Myocyte (in vitro differentiated cells): ENCODE results near the gene ANGPTL8. TPM values are rescaled to one million over a fixed set of nuclear protein-coding genes. Genes with fewer than 3 reads are reported as not detected.

ENCODE experiments used
- DNase-seq: peaks from one replicate; pipeline ENCODE4 v3.0.0-alpha.2; 2012; ENCODE audit warnings: low read depth
- polyA plus RNA-seq: library from polyadenylated mRNA; unstranded; fragments of >200 nt; gene quantifications from one replicate; pipeline ENCODE4 v1.2.1, GENCODE V29; 2012; ENCODE audit warnings: missing spikeins
- total RNA-seq: library from RNA; depleted of rRNA; stranded (reverse); fragments of >200 nt; gene quantifications from 2 replicates; pipeline ENCODE4 v1.2.3, GENCODE V29; 2014

ANGPTL8 gene
- not detected in 2 replicates for total RNA-seq
- polyA plus RNA-seq = 0.32 TPM

DNA sequence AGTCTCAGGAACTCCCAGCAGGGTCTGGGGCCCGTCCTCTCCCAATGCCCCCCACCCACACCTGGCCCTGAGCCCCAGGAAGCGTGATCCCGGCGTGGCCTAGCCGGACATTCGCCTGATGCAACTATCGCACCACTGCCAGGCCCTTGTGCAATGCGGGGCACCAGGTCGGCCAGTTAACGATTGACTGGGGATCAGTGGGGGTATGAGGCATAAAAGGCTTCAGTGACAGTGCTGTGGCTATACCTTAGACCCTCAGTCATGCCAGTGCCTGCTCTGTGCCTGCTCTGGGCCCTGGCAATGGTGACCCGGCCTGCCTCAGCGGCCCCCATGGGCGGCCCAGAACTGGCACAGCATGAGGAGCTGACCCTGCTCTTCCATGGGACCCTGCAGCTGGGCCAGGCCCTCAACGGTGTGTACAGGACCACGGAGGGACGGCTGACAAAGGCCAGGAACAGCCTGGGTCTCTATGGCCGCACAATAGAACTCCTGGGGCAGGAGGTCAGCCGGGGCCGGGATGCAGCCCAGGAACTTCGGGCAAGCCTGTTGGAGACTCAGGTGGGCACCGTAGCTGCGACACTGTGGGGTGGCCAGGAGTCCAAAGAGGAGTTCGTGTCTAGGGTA lies at the start of gene ANGPTL8:
Gene ANGPTL8, plus strand, starts transcription at position 243 of the 624 bp plus-strand sequence. Its CDS starts 19 bp downstream, at position 262.
- no peak for DNase-seq

DNA sequence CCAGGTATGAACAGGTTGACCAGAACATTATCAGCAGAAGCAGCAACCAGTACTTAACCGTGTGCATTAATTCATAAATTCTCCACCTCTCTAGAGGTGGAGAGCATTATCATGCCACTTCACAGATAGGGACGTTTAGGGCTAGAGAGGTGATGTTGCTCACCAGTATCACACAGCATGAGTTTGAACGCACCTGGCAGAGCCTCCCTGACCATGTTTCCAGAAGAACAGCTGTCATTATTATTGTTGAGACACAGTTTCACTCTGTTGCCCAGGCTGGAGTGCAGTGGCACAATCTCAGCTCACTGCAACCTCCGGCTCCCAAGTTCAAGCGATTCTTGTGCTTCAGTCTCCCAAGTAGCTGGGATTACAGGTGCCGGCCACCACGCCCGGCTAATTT lies 48.9 kb upstream of the ANGPTL8 start:
- DNase-seq = peak; percentile 35

- DNase-seq = peak; percentile 100
These were observed 48.1 kb upstream of the ANGPTL8 start for GRCh38 chr19:11191273-11191755.

DNA sequence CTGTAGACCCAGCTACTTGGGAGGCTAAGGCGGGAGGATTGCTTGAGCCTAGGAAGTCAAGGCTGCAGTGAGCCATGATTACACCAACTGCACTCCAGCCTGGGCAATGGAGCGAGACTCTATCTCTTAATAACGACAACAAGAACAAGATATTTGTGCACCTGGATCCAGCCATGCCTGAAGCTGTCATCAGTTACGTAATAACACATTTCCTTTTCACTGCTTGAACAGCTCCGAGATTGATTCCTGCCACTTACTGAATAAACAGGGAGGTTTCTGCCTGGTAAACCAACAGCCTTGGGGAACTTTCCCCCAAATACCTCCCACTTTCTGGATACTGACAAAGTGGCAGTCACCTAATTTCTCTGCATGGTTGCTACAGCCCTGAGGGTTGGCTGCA lies 47.5 kb upstream of the ANGPTL8 start:
- no peak for DNase-seq

DNA sequence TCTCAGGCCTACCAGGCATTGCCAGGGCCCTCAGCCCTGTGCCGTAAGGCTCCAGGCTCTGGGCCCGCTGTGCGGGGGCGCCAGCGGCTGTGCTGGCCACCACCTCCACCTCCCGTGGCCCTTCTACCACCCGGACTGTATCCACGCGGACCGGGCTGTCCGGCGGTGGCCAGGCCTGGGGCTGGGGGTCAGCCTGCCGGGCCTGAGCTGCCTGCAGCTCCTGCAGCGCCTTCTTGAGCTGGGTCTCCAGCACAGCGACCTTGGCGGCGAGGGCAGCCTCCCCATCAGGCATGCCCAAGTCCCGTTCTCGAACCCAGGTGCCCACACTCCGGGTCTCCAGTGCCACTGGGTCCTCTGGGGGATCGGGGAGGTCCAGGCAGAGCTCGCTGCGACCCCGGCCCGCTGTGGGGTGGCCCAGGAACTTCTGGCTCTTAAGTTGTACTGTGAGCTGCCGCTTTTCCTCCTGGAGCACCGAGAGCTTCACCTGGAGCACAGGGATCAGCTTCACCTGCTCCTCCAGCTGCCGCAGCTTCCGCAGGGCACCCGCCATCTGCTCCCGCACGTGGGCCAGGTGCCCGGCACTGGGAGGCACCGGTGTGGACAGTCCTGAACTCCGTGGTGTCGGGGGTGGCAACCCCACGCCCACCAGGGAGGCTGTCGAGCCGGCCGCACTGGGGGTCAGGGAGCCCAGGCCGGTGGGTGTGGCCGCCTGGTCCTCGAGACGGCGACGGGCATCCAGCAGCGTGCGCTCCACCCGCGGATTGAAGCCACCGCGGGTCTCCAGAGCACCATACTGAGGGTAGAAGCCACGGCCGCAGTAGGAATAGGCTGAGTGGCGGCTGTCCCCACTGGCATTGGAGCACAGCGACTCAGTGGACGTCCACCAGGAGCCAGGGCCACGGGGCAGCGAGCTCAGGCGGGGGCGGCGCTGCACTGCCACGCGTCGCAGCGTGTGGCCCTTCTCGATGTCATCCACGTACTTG lies 46.2 kb upstream of the ANGPTL8 start:
- no peak for DNase-seq

DNA sequence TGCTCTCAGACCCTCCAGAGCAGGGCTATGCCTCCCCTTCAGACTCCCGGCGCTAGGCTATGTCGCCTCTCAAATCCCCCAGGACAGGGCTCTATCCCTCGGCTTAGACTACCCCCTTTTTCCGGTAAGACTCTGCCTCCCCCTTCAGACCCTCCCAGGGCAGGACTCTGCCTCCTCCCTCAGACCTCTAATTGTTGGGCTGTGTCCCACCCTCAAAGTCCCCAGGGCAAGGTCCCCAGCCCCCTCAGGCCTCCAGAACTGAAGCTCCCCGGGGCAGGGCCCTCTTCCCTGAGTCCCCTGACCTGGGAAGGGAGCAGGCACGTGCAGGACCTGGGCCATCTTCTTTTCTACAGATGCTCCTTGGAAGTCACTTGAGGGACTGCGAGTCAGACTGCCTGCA lies 45.2 kb upstream of the ANGPTL8 start:
- no peak for DNase-seq

DNA sequence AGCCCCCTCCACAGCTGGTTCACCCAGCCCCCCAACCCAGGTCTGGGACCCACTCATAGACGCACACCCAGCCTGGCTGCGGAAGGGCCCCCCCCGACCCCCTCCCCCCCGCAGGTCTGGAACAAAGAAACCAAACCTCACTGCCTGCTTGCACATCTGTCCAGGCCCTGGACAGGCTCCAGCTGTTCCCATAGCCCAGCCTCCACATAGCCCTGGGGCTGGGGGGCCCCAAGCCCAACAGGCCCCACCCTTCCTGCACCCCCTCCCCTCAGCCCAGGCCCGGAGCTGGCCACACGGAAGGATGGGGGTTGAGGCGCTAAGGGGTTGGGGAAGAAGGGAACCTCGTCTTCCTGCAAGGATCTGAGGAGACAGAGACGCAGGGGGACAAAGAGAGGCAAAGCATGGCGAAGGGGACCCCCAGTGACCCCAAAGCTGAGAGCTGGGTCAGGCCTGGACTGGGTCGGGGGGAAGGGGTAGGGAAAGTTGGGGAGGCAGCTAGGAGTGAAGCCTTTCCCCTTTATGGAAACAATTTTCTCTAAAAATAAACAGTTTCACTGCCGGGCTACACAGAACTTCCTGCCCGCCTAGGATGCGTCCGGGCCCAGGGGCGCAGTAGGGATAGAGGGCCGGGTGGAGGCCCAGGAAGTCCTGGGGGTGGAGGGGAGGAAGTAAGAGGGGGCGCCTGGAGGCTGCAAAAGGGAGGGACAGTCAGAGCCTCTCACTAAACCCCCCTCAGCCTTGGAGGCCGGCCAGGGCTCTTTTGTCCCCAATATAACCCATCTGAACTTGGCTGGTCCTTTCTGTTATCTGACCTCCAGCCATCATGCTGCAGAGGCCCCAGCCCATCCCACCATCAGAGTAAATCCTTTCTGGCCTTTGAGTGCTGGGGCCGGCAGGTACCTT lies 44.5 kb upstream of the ANGPTL8 start:
- no peak for DNase-seq

DNA sequence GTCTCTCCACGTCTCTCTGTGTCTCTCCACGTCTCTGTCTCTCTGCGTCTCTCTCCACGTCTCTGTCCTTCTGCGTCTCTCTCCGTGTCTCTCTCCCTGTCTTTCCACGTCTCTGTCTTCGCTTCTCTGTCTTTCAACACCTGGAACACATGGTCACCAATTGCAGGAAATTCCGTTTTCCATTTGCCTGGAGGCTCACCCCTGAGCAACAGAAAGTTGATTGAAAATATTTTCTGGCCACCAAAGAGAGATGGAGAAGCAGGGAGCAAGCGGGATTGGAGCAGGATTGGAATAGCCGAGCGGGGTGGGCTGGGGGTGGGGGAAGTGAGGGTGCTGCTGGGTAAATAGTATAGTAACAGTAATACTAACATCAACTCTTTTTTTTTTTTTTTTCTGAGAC lies 43.7 kb upstream of the ANGPTL8 start:
- no peak for DNase-seq

DNA sequence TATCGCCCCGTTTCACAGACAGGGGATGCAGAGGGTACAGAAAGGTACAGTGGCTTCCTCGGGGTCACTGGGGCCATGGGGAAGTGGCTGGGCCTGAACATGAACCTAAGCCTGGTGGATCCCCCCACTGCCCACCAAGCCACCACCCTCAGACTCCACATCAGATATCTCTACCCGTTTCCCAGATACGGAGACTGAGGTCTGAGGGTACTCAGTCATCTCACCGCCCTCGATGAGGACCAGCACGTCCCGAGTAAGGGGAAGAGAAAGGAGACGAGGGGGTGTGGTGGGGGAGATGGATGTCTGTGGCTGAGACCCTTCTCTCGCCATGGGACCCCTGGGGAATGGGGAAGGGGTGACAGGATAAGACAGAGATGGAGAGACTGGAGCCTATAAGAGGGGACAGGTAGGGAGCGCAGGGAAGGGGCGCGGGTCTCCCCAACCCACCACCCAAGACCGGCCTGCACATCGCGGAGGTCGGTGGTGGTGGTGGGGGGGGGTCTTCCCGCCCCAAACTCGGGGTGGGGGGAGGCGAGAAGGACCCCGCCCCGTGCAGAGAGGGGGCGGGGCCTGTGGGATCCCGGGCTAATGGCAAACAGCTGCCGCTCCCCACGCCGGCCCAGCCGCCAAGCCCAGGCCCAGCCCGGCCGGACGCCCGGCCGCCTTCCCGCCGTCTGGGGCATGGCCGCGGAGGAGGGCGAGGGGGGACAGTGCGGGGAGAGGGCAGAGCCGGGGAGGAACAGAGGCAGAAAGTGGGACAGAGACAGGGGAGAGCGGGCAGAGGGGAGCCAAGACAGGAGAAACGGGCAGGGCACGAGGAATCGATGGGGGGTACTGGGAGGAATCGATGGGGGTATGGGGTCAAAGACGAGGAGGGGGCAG lies 42.8 kb upstream of the ANGPTL8 start:
- DNase-seq = peak; percentile 67

GRCh38 chr19:11197291-11198174 lies 41.9 kb upstream of the ANGPTL8 start, which contains the start of gene KANK2:
Gene KANK2, minus strand, starts transcription at chr19:11197545. Its CDS starts 3,034 bp downstream, at chr19:11194511.
- peak; percentile 82 for DNase-seq

- no peak for DNase-seq
These were observed 41.3 kb upstream of the ANGPTL8 start for GRCh38 chr19:11198175-11198534.

DNA sequence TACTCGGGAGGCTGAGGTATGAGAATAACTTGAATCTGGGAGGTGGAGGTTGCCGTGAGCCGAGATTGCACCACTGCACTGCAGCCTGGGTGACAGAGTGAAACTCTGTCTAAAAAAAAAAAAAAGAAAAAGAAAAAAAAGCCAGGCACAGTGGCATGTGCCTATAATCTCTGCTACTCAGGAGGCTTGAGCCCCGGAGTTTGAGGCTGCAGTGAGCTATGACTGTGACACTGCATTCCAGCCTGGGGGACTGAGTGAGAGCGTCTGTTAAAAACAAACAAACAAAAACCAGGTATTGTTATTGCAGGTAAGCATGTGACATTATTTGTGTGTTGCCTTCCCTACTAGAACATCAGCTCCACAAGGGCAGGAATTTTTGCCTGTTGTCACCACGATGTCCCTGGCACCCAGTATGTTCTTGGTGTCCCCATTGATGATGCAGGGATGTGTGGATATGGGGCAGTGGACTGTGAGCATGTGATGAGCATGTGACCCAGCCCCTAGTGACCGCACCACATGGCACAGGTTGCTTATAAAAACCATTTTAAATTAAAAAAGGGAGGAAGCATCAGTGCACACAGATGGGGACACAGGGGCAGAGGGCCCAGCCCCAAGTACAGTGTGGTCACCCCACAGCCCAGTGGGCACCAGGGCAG lies 40.5 kb upstream of the ANGPTL8 start:
- DNase-seq = no peak

- DNase-seq = no peak
These were observed 39.9 kb upstream of the ANGPTL8 start for GRCh38 chr19:11199517-11199916.

DNA sequence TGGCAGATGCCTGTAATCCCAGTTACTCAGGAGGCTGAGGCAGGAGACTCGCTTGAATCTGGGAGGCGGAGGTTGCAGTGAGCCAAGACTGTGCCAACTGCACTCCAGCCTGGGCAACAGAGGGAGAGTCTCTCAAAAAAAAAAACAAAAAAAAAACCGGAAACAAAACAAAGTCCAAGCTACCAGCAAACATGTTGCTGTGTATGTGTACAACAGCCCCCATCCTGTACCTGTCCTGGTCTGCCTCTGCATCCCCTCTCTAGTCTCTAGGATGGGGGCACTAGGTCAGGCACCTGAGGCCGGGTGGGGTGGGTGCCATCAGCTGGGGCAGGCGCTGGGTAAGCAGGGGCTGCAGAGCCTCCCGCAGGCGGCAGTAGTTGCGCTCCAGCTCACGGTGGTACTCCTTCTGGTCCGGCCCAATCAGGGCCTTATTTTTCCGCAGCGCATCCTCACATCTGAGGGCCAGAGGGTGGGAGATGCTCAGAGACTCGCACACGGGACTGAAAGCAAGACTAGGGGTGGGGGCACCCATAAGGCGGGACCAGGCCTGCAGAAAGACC lies 39.3 kb upstream of the ANGPTL8 start:
- DNase-seq = no peak

DNA sequence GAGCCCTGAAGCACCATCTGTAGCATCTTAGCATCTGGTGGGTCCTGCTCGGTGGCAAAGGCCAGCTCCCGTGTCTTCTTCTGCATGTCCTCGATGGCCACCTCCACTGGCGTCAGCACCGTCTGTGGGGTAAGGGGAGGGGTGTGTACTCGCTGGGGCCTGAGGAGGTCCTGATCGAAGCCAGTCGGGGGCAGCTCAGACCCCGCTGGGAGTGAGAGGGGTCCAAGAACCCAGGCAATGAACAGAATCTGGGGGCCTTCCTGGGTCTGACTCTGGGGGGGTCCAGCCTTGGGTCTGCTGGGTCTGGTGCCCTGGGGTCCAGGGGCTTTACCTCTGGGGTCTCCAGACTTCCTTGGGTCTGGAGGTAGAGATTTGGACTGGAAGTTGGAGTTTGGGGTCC lies 38.5 kb upstream of the ANGPTL8 start:
- no peak for DNase-seq

GRCh38 chr19:11201791-11202190 lies 37.6 kb upstream of the ANGPTL8 start:
- no peak for DNase-seq

DNA sequence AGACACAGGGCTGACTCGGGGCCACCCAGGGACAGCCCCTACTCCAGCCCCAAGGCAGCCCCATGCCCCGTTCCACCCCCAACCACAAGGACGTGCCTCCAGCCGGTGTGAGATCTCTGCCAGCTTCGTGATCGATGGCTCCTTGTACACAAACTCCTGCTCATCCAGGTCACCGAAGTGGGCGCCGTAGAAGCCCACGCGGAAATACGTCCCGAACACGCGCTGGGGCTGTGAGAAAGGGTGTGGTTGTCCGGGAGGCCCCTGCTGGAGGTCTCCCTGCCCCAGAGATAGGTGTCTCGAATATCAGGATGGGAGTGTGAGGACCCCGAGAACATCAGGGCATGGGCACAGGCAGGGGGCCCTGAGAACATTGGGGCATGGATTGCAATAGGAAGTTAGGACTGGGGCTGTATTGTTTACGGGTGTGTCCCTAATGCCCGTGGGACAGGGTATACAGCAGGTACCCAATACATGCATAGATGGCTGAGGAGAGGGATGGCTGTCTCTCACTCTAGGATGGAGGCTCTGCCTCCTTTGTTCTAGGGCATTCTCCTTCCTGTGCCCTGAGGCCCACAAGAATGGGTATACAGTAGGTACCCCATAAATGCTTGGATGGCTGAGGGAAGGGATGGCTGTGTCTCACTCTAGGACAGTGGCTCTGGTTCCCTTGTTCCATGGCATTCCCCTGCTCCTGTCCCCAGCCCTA lies 36.8 kb upstream of the ANGPTL8 start:
- DNase-seq = no peak
